Neutrophil (primary cell): ENCODE data around the gene PRKG1.
"Not testable (repeated sequence)": the region's sequence is repeated elsewhere in the genome, so short reads cannot be mapped to it uniquely, and the experiment has no call there.

Experiments used
- H3K27ac ChIP-seq: fragments of 200-600 bp; sonication (generic); 2 replicates; pipeline ENCODE4 v1.5.1; 2016; ENCODE audit warnings: mild to moderate bottlenecking, moderate library complexity
- H3K27me3 ChIP-seq: fragments of 200-600 bp; sonication (generic); 2 replicates; pipeline ENCODE4 v1.6.0; 2016; ENCODE audit warnings: mild to moderate bottlenecking
- H3K36me3 ChIP-seq: fragments of 200-600 bp; sonication (generic); 2 replicates; pipeline ENCODE4 v1.5.1; 2017
- H3K4me1 ChIP-seq, 2 experiments: fragments of 200-600 bp in 1 of 2; sonication (generic) in 1 of 2; 1 replicate in 1 of 2; 2 replicates in 1 of 2; pipeline versions ENCODE4 v1.5.1 to v1.6.1; 2013 to 2016; ENCODE audit warnings: low read depth in 1 of 2, low read length in 1 of 2, mild to moderate bottlenecking in 1 of 2, moderate library complexity in 1 of 2; ENCODE audit not compliant: control insufficient read depth in 1 of 2, insufficient read depth in 1 of 2
- H3K4me3 ChIP-seq, 2 experiments: fragments of 200-600 bp in 1 of 2; sonication (generic) in 1 of 2; 1 replicate in 1 of 2; 2 replicates in 1 of 2; pipeline ENCODE4 v1.5.1; 2013 to 2016; ENCODE audit warnings: low read depth in 1 of 2, low read length in 1 of 2, mild to moderate bottlenecking in 1 of 2, moderate library complexity in 1 of 2
- H3K9me3 ChIP-seq: fragments of 200-600 bp; sonication (generic); 2 replicates; pipeline ENCODE4 v1.5.1; 2016
- TF ChIP-seq, protein P1 (sequence below): fragments of 200-600 bp; sonication (generic); IDR thresholded peaks from 2 replicates; pipeline ENCODE4 v1.5.1; 2016; ENCODE audit warnings: antibody characterized with exemption

The PRKG1 gene

DNA sequence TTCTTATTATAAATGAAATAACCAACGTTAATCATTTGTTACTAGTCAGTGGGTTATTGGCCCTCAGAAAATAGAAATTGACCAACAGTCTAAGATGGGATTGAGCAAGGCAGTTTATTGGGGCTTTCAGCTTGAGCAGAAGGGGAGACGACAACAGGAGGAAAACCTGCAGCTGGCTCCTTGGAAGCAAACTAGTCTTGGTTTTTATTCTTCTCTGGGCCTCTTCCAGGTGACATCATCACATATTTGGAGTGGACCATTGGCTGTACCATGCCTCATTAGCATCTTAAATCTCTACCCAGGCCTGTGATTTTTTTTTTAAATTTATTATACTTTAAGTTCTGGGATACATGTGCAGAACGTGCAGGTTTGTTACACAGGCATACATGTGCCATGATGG lies 684.1 kb downstream of the PRKG1 start:
- TF ChIP-seq, protein P1, sequence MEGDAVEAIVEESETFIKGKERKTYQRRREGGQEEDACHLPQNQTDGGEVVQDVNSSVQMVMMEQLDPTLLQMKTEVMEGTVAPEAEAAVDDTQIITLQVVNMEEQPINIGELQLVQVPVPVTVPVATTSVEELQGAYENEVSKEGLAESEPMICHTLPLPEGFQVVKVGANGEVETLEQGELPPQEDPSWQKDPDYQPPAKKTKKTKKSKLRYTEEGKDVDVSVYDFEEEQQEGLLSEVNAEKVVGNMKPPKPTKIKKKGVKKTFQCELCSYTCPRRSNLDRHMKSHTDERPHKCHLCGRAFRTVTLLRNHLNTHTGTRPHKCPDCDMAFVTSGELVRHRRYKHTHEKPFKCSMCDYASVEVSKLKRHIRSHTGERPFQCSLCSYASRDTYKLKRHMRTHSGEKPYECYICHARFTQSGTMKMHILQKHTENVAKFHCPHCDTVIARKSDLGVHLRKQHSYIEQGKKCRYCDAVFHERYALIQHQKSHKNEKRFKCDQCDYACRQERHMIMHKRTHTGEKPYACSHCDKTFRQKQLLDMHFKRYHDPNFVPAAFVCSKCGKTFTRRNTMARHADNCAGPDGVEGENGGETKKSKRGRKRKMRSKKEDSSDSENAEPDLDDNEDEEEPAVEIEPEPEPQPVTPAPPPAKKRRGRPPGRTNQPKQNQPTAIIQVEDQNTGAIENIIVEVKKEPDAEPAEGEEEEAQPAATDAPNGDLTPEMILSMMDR, result no peak

DNA sequence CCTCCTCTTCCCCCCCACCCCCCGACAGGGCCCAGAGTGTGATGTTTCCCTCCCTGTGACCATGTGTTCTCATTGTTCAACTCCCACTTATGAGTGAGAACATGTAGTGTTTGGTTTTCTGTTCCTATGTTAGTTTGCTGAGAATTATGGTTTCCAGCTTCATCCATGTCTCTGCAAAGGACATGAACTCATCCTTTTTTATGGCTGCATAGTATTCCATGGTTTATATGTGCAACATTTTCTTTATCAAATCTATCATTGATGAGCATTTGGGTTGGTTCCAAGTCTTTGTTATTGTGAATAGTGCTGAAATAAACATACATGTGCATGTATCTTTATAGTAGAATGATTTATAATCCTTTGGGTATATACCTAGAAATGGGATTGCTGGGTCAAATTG lies 684.6 kb downstream of the PRKG1 start:
- not testable (repeated sequence) for H3K27me3 ChIP-seq, H3K4me1 ChIP-seq, H3K9me3 ChIP-seq, H3K27ac ChIP-seq, H3K4me3 ChIP-seq, H3K36me3 ChIP-seq

More for the DNA sequence above, 684.1 kb downstream of the PRKG1 start:
- H3K4me1 ChIP-seq, result no peaks in the 10 kb centered on the region
- no peak overlapping the region for H3K27ac ChIP-seq
- H3K9me3 ChIP-seq, result no peaks in the 10 kb centered on the region
- H3K36me3 ChIP-seq, result no peaks in the 10 kb centered on the region
- no peak overlapping the region for H3K4me3 ChIP-seq
- H3K27me3 ChIP-seq, result no peaks in the 10 kb centered on the region

DNA sequence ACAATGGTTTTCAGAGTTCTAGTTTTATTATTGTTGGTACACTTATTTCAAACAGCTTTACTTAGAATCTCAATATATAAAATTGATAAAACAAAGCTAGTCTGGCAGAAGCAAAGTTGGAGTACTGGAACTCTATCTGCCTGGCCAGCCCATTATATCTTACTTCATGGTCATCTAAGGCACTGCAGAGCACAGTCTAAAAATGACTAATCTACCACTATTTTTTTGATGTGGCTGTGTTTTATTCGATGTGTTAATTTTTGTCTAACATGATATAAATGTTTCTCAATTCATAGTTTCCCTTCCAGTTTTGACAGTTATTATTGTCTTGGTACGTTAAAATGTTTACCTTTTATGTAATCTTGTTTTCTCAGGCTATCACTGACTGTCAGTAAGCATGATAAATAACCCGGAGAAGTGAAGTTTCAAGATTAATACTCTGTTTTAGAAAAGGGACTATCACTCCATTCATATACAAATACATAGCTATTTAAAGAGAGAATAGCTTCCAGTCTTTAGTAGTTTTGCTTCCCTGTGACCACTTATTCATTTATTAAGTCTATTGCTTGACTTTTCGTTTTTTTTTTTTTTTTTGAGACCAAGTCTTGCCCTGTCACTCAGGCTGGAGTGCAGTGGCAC lies 685.7 kb downstream of the PRKG1 start:
- no peaks in the 10 kb centered on the region for H3K4me1 ChIP-seq
- H3K27me3 ChIP-seq, result no peaks in the 10 kb centered on the region
- TF ChIP-seq, protein P1, result no peak
- no peaks in the 10 kb centered on the region for H3K9me3 ChIP-seq
- H3K4me3 ChIP-seq, result no peak overlapping the region
- no peaks in the 10 kb centered on the region for H3K36me3 ChIP-seq
- H3K27ac ChIP-seq, result no peak overlapping the region

DNA sequence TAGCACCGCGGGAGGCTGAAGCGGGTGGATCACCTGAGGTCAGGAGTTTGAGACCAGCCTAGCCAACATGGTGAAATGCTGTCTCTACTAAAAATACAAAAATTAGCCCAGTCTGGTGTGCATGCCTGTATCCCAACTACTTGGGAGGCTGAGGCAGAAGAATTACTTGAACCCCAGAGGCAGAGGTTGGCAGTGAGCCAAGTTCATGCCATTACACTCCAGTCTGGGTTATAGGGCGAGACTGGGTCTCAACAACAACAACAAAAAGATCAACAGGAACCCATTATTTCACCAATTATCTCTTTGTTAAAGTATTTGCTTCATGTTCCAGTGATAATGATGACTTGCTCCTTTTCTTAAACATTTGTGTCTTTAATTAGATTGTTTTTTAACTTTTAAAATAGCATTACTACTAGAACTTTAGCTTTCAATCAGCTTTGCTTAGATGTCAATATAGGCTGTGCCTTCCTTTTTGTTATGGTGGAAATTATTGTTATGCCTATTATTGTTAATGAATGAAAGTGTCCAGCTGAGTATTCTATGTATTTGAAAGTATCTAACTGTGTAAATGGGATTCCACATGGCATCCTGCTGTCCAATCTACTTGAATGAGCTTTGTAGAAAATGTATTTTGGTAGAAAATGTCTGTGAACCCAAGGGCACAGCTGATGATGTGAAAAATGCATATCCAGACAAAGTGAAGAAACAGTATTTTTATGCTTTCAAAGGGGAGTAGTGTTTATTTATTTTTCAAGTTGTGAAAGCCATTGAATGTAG lies 686.8 kb downstream of the PRKG1 start:
- no peaks in the 10 kb centered on the region for H3K27me3 ChIP-seq
- H3K27ac ChIP-seq, result no peak overlapping the region
- no peaks in the 10 kb centered on the region for H3K4me1 ChIP-seq
- TF ChIP-seq, protein P1, result no peak
- H3K9me3 ChIP-seq, result no peaks in the 10 kb centered on the region
- H3K4me3 ChIP-seq, result no peak overlapping the region
- no peaks in the 10 kb centered on the region for H3K36me3 ChIP-seq

DNA sequence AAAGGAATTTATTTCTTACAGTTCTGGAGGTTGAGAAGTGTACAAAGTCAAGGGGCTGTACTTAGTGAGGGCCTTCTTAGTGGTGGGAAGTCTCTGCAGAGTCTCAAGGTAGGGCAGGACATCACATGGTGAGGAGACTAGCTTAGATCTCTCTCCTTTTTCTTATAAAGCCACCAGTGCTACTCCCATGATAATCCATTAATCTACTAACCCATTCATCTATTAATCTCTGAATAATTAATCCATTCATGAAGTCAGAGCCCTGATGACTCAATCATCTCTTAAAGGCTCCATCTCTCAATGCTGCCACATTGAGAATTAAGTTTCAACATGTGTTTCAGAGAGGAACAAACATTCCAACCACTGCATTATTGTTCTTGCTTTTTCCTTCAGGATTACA lies 689.5 kb downstream of the PRKG1 start:
- H3K27me3 ChIP-seq, result no peaks in the 10 kb centered on the region
- no peaks in the 10 kb centered on the region for H3K9me3 ChIP-seq
- no peak overlapping the region for H3K27ac ChIP-seq
- H3K36me3 ChIP-seq, result no peaks in the 10 kb centered on the region
- no peaks in the 10 kb centered on the region for H3K4me1 ChIP-seq
- TF ChIP-seq, protein P1, result no peak
- no peak overlapping the region for H3K4me3 ChIP-seq

DNA sequence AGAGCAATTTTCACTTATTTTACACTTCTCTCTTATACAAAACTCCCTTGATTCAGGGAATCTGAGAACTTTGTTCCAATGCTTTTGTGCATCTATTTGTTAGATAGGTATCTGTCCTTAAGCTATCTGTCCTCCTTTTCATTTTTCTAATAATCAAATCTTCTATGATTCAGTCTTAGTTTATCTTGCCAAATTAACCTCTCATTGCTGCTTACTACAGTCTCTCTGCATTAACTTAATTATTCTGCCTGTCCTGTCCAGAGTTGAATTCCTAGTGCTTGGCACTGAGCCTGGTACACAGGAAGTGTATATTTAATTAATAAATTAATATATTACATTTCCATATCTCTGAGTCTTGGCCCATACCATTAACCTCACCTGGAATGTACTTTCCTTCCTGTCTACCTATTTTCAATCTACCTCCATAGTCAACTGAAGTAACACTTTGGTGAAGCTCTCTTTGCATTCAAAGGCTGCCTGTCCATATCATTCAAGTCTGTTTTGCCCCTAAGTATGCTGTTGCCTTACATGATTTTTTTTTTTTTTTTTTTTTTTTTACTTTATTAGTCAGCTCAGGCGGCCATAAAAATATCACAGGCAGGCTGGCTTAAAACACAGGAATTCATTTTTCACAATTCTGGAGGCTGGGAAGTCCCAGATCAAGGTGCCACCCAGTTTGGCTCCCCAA lies 691.1 kb downstream of the PRKG1 start:
- TF ChIP-seq, protein P1, result no peak
- Histone ChIP-seq H3K36me3 (no peaks in the 10 kb centered on the region), H3K9me3 (no peaks in the 10 kb centered on the region)

More for the DNA sequence above, 691.1 kb downstream of the PRKG1 start:
- Histone ChIP-seq H3K4me1 (no peaks in the 10 kb centered on the region), H3K27ac (no peak overlapping the region), H3K27me3 (no peaks in the 10 kb centered on the region), H3K4me3 (no peak overlapping the region)
